Raji (cell line): Measurements from ENCODE around the gene PLPPR1.

Experiments used
- POLR2A ChIP-seq: IDR thresholded peaks from 2 replicates; pipeline ENCODE4 v1.6.1; 2011; ENCODE audit warnings: low read depth, low read length, control low read depth; ENCODE audit not compliant: insufficient read depth

PLPPR1 gene

DNA sequence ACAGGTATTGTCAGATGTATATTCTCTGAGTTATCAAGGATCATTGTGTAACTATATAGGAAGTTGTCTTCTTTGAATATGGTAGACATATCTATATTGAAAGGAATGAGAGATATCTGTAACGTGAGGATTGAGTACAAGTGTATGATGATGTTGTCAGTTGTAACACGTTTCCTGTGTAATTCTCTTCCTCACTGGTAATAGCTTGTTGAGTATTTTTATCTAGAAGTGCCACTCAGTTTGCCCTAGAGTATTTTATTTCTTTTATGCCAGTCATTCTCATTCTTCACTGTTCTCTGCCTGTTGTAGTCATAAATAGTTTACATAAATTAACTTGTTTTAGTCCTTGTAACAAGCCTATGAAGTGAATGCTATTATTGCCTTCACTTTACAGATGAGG is 184.1 kb downstream of the PLPPR1 start:
- no peak for TF ChIP-seq POLR2A

GRCh38 chr9:101219030-101219429 is 190.5 kb downstream of the PLPPR1 start:
- TF ChIP-seq POLR2A: no peak

DNA sequence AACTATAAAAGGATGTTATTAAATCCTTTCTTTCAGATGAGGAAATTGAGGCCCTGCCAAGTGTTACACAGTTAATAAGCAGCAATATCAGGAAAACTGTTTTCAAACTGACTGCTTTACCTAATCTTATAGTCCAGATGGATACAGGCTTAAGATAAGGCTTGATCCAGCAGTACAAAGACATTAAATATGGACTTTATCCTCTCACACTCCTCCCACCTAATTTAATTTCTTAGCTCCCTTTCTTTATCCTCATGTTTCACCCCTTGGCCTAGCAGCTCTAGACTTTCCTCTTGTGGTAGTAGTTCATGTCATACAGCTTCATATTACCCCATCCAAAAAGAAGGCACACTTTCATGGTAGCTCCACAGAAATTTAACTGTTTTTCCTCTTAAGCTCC is 191.8 kb downstream of the PLPPR1 start:
- TF ChIP-seq POLR2A: no peak

DNA sequence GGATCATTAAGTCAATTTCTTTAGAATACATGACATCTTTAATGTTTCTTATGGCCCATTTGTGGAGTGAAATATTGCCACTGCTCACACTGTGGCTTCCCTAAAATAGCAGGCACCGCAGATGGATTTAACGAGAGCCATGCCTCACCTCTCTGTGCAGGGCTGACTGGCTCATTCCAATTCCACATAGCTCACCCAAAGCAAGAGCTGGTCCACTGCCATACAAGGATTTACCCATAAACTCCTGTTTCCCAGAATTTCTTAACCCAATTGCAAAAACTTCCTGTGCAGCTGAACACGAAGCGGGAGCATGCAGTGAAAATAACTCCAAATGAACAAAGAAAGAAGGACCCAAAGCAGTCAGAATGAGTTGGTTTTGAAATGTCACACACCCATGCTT is 196.7 kb downstream of the PLPPR1 start:
- no peak for TF ChIP-seq POLR2A

DNA sequence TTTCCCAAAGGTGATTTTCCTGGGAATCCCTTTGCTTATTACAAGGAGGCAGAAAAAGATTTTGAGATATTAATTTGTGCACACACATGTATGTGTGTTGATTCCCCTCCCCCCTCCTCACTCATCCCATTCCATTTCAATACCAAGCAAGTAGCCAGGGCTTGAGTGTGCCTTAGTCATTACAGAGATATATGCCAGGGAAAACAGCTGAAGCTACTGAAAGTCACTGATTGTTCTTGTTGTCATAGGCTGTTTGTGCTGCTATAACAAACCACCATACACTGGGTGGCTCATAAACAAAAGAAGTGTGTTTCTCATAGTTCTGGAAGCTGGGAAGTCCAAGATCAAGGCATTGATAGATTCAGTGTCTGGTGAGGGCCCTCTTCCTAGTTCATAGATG is 197.6 kb downstream of the PLPPR1 start:
- TF ChIP-seq POLR2A: no peak

GRCh38 chr9:101226803-101227202 is 198.3 kb downstream of the PLPPR1 start:
- no peak for TF ChIP-seq POLR2A

DNA sequence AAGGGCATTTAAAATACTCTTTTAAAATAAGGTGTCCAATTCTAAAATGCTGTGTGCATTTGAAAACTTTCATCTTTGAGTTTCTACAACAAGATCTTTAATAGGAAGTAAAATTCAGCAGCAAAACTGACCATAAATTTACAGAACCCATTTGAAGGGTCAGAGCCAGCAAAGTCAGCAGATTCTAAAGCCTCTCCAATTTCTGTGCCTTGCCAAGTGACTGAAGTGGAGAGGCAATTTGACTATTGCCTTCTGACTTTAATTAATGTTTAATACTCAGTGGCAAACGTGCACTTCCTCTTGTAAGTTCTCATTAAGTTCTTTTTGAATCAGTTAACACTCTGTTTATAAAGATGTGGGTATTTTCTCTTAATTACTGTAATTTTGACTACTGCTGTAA is 201.1 kb downstream of the PLPPR1 start:
- no peak for TF ChIP-seq POLR2A

GRCh38 chr9:101232405-101232977 is 204.0 kb downstream of the PLPPR1 start:
- TF ChIP-seq POLR2A: no peak

DNA sequence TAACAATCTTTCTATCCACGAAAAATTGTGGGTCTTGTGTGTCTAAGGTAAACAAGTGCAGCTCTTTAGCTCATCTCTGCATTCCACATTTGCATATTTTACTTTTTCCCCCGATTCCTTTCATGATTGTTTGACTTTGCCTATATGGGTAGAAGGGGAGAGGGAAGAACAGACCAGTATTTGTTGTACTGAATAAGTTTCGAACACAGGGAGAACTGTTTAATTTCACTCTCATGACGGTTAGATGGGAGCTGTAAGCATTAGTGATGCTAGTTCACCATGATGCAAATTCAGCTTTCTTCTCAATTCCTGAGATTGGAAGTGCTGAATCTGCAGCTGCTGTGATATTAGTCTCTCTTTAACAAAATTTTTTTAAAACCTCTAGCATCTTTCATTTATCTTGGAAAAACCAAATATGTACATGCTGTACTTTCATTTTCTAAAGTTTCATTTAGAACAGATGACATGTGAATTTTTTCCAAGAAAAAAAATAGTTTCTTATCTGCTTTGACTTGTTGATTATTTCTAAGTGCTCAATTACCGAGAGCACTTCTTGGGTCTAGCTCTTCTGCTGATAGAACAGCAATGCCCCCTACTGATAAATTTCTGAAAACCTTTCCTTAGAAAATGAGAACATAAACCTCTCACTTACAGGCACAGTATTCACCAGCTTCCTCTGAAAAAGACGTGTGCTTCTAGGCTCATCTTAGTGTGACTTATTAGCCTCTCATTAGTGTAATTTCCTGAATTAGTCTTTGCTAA is 206.8 kb downstream of the PLPPR1 start:
- TF ChIP-seq POLR2A: no peak

DNA sequence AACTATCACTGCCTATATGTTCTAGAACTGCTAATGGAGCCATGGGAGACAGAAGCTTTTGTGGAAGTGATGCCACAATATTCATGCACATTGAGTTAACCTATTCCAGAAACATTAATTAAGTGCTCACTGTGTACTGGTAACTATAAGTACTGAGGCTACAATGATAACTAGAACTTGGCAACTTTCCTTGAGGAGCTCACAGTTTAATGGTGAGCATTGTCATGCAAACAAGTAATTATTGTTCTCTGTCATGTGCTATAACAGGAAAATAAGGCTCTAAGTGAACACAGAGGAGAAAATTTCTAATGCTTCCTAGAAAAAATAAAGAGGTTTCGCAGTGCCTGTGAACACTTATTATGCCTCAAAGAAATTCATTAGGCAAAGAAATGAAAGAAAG is 214.1 kb downstream of the PLPPR1 start:
- no peak for TF ChIP-seq POLR2A

DNA sequence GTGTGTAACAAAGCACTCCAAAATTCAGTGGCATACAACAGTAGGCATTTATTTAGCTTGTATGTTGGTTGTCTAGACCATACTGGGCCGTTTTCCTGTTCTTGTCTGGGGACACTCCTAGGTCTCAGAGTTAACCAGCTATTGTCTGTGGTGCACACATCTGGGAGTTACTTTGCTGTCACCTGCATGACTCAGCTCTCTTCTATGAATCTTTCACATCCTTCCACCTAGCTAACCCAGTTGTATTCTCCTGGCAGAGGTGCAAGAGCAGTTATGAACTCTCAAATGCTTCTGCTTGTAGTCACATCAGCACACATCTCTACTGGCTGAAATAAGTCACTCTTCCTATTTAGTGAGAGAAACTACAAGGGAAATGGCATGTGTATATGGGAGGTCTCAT is 218.2 kb downstream of the PLPPR1 start:
- no peak for TF ChIP-seq POLR2A

DNA sequence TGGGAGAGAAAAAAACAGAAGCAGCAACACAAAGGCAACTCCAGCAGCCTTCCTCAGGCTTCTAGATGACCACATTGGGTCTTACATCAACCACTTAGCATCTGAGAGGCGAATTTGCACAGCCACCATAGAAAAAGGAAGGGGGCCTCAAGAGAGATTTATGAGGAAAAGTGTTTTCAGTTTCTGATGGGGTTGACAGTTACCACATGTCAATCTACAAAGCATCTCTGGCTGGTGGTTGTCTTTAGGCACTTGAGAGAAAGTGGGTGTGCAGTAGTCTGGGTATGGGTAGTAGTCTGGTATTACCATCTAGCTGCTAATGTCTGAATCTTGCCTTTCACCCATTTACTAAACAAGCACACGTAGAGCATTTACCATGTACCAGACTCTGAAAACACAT is 218.8 kb downstream of the PLPPR1 start:
- TF ChIP-seq POLR2A: no peak

DNA sequence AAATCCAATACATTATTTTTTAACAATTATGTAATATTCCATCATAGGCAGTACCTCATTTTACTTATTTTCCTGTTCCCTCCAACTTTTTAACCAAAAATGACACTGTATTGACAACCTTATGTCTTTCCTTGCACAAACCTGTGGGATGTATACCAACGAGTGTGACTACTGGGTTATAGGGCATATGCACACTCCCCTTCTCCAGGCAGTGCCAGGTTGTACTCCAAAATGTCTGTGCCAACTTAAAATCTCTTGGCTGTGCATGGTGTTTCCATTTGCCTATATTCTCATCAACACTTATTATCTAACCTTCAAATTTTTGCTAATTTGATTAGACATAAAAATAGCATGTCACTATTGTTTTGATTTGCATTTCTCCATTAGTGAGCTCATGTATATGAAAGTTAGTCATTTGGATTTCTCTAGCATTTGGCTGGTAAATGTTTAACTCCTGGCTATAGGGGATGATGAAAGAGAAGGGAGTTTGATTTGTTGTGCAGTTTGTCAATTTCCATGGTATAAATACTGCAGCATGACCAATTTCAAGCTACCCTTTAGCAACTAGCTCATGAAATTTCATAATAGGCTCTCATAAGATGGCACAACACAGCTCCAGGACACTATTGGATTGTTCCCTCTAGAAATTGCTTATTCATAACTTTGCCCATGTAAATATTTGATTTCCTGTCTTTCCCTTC is 226.4 kb downstream of the PLPPR1 start:
- no peak for TF ChIP-seq POLR2A

DNA sequence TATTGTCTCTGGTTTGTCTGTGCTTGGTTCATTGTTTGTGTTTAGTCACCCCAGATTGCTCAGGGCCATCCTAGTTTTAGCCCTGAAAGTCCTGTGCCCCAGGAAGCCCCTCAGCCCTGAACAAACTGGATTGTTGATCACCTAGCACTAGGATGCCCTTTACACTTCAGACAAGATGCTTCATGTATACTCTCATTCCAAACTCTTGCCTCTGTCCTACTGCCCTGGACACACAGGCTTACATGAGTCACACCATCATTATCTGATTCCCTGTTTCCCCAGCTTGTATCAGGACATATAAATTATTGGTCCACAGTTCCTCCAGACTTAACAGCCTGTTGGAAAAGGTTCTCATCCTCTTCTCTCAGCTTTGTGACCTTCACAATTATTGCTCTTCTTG is 236.2 kb downstream of the PLPPR1 start:
- TF ChIP-seq POLR2A: no peak

GRCh38 chr9:101265261-101265660 is 236.7 kb downstream of the PLPPR1 start:
- no peak for TF ChIP-seq POLR2A

DNA sequence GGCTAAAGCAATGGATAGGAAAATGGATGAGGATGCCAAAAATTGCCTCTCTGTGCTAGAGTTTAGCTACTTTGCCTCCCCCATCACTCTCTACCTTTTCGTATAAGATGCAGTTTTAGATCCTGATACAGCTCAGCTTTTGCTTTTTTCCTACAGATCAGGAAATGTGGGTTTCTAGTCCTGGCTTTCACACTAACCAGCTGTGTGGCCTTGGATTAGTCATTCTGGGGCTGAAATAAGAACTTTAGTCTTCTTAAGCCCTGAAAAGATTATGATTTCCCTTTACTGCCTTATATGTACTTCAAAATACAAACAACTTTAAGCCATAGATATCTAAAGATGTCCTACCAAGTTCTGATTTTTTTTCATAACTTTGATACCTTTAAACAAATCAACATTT is 239.9 kb downstream of the PLPPR1 start:
- no peak for TF ChIP-seq POLR2A

DNA sequence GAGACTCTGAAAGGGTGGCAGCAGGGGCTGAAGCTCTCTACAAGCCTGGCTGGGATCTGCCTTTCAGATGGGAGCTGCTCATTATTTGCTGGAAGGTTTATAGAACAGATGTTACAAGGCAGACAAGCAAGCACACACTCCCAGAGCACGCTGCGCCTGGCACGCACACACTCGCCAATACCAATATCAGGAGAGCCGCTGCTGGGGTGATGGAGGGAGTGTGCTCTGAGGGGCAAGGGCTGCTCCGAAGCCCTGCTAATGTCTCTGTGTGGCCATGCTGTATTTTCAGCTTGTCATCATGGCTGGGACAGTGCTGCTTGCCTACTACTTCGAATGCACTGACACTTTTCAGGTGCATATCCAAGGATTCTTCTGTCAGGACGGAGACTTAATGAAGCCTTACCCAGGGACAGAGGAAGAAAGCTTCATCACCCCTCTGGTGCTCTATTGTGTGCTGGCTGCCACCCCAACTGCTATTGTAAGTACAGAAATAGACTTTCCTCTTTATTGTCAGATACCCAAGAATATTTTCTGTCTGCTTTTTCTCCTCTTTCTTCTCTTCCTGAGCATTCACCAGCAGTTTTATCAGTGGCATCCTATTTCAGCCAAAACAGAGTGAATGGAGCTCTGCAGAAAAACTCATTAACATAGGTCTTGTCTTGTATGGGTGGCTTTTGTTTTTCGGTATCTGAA is 241.2 kb downstream of the PLPPR1 start:
- no peak for TF ChIP-seq POLR2A

- TF ChIP-seq POLR2A: no peak
These were observed 241.8 kb downstream of the PLPPR1 start for GRCh38 chr9:101270302-101270701.
